Measurements from ENCODE around the gene PRDM10.

PRDM10 gene

DNA sequence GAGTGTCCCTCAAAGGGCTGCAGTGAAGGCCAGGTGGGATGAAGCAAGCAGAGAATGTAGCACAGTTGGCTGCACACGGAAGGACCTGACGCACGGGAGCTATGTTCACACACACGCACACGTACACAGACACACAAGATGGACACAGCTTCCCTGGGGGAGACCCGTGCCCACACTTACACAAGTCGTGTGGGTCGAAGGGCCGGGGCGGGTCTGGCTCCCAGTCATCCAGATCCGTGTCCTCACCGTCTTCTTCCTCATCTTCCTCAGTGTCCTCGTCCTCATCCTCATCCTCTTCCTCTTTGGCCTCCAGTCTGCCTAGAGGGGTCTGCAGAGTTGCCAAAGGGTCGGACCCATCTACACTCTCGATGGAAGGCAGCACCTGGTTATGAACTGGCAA is 55.7 kb downstream of the PRDM10 start:
- DNase-seq (ENCODE audit: low spot score), result no peak

DNA sequence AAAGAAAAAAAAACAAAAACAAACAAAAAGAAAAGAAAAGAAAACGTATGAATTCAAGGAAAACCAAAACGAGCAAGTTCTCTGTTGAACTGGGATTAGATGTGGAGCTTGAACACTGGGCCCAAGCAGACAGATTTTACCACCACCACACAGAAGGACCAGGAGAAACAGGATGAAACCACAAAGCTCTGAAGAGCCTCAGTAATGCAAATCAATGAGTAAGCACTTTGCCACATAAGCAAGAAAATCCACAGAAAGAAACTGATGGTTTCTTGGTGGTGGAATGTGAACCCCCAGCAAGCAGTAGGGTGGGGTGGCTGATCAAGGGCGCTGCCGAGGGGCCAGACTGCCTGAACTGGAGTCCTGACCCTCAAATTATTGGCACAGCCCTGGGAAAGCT is 56.4 kb downstream of the PRDM10 start:
- DNase-seq (ENCODE audit: low spot score), result no peak

DNA sequence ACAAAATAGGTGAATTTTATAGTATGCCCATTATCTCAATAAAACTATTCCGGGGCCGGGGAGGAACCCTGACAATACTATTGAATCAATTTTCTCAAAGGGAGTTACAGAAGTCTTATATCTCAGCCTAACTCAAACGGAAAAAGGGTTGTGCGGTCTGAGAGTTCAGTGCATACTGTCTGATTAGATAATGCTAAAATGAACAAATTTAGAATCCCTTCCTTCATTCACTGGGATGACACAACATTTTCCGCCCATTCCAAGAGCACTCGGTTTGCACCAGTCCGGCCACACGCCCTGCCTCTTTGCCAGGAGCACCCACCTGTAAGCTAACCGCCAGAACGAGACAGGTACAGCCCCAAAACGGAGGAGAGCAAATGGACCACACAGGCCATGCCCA is 57.3 kb downstream of the PRDM10 start:
- DNase-seq (ENCODE audit: low spot score), result no peak

DNA sequence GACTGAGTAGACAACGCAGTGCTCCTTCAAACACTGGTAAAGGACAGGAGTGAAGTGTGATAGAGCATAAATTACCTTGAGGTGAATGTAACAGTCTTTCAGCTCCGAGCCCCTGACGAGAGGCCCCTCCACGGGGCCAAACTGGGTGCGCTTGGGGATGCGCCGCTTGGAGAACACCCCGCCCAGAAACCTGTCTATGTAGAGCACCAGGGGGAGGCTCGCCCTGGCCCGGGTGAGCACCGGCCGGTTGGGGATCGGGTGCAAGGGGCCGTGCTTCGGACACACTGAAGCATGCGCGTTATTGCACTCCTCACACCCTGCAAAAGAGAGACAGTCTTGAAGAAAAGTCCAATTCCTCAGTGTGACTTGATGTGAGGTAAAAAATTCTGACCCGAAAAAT is 57.9 kb downstream of the PRDM10 start:
- no peak for DNase-seq (ENCODE audit: low spot score)

GRCh38 chr11:129943036-129943435 is 59.6 kb downstream of the PRDM10 start:
- no peak for DNase-seq (ENCODE audit: low spot score)

DNA sequence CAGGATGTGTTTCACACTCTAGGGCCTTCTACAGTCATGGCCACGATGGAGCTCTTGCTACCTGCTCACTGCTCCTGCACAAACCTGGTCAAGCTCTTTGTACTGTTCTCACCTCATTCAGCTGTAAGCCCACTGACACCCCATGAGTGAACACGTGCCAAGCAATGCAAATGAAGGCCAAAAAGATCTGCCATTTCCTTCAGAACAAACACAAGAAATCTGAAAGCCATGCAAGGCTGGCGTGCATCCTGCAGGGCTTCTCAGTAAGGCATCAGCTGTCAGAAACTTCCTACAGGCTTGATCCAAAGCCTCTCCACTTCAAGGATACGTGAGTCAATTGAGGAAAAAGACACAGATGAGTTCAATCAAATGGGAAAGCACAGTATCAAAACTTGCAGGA is 63.1 kb downstream of the PRDM10 start:
- no peak for DNase-seq (ENCODE audit: low spot score)

DNA sequence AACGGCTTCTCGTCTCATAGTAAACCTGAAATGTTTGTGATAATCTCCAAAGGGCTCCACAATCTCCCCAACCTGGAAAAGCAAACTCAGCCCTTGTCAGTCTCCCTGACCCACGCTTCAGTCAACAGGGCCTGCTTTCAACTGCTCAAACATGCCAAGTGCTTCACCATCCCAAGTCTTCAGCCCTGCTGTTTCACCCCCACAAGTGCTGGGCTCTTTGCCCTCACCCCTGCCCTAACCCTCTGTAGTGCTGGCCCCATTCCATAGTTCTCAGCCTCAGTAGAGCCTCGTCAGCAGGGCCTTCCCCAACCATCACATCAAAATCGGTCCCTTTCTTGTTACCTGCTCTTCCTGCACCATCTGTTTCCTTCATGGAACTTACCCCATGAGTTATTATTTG is 63.9 kb downstream of the PRDM10 start:
- DNase-seq (ENCODE audit: low spot score), result no peak

DNA sequence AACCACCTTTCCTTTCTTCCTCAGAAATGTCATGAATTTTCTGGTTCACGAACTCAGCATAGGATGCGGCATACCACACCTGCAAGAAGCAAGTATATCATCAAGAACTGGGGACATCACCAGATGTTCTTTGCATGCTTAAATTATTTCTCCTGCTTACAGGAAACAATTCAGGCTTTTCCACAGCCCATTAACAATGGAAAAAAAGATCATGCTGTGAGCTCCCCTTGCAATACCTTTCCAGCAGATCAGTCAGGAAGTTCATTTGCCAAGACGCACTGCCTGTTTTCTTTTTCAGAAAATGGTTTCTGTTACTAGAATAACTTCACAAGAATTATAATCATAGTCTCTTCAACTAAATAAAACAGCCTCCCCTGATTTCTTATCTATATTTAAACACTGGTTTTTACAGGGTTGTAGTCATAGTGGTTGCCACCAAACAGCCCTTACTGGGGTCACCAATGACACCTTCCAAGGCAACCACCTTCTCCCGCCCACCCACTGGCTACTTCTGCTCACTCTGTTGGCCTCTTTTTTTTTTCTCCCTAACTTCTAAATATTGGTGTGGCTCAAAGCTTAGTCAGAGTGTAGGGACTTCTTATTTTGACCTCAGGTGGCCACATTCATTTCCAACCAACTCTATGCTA is 64.9 kb downstream of the PRDM10 start:
- DNase-seq (ENCODE audit: low spot score), result no peak

DNA sequence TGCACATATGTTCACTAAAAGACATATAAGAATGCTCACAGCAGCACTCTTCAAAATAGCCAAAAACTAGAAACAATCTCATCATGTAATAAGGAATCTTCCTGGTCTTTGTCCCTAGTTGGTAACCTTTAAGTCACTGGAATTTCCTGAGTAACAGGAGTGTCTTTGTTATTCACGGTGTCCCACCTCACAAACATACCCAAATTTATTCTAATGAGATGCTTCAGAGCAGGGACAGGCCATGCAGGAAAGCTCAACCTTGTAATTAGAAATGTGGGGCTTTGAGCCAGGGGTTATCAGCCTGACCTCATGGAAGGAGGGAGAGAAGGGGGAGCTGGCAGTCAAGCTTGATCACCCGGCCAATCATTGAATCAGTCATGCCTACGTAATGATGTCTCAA is 66.9 kb downstream of the PRDM10 start:
- DNase-seq (ENCODE audit: low spot score), result no peak

GRCh38 chr11:129933891-129934290 is 68.7 kb downstream of the PRDM10 start:
- DNase-seq (ENCODE audit: low spot score), result no peak

DNA sequence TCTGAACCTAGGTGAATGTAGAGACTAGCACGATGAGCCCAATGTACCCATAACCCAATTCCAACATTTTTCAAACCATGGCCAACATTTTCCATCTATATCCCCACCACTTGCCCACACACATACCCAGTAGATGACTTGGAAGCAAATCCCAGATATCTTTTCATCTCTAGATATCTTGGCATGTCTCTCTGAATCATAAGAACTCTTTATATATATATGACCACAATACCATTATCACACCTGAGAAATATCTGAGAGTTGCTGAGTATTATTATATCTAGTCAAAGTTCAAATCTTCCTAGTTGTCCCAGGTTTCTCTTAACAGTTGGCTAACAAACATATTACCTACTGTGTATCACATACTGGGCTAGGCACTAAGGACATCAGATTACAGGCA is 69.4 kb downstream of the PRDM10 start:
- no peak for DNase-seq (ENCODE audit: low spot score)

DNA sequence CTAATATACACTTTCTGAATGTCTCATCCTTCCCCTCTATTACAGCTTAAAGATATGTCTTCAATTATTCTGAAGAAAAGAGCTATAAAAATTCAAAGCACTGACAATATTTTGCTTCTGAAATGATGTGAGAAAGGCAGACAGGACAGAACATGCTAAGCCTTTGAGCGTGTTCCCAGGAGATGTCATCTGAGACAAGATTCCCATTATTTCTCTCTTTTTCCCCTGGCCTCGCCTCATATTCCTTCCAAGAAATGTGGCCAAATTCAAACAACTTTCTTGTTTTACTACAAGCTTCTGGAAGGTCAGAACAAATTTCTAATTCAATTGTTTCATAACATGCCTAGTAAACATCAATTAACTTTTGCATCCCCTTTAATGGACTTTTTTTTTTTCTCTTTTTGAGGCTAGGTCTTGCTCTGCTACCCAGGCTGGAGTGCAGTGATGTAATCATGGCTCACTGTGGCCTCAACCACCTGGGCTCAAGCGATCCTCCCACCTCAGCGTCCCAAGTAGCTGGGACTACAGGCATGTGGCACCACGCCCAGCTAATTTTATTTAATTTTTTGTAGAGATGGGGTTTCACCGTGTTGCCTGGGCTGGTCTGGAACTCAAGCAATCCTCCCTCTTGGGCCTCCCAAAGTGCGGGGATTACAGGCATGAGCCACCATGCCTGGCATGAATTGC is 70.1 kb downstream of the PRDM10 start:
- no peak for DNase-seq (ENCODE audit: low spot score)

- no peak for DNase-seq (ENCODE audit: low spot score)
These were observed 71.9 kb downstream of the PRDM10 start for GRCh38 chr11:129930743-129931142.

- DNase-seq (ENCODE audit: low spot score), result no peak
These were observed 72.3 kb downstream of the PRDM10 start for GRCh38 chr11:129930296-129930695.

GRCh38 chr11:129929721-129930120 is 72.9 kb downstream of the PRDM10 start:
- DNase-seq (ENCODE audit: low spot score), result no peak

DNA sequence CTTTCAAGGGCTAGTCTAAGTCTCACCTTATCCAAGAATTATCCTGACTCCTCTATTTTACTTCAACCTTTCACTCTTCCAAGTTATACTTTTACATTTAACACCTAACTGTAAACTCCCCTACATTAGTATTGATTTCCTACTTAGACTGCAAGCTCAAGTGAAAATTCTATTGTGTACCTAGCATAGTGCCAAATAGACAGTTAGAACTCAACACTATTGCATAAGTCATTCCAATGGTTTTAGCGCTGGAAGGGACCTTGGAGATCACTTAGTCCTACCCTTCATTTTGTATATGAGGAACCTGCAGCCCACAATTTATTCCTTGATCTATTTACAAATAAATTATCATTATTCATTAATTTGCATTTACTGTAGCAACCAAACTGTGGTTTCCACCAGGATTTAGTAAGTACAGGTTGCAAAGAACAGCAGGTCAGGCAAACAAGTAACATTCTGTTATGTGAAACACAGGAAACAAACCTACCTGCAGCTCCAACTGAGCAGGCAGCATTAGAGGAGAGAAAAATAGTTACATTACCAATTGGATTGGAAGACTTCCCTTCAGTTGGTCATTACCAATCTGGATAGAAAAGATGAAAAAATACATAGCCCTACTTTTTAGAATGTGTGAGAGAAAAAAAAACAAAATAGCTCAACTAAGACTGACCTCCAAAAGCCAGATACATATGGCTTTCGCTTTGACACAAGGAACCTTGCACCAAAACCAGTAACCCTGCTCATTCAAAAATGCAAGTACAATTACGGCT is 73.5 kb downstream of the PRDM10 start:
- no peak for DNase-seq (ENCODE audit: low spot score)

- DNase-seq (ENCODE audit: low spot score), result no peak
These were observed 80.0 kb downstream of the PRDM10 start for GRCh38 chr11:129922674-129923073.

DNA sequence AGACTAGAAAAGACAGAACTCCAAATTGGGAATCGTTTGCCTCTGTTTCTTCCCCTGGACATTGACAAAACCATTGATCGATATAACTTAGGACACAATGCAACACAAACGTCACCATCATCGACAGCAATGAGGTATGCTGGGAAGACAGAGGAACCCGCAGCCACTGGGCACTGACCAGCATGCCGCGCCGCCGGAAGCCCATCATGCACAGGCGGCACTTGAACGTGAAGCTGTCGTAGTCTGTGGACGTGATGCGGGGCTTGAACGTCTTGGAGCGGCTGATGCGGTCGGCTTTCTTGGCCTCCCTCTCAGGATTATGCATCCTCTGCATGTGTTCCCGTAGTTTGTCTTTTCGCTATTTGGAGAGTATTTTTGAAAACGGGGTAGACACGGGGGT is 84.3 kb downstream of the PRDM10 start:
- DNase-seq (ENCODE audit: low spot score), result no peak

GRCh38 chr11:129917231-129917630 is 85.4 kb downstream of the PRDM10 start:
- DNase-seq (ENCODE audit: low spot score), result no peak

DNA sequence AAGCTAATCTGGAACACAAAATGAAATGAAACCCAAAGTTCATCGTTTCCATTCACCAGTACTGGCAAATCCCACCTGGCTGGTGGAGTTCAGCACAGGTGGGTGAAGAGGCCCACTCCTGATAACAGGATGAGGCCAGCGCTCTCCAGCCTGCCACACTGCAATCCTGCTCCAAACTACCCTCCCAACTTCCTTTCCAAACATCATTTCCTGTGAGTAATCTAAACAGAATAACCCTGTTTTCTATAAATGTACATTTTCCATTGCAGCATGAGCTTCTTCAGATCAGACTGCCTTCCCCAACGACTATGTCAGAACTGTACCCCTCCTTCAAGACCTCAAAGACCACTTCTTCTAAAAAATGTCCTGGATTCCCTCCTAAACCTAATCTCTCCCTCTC is 91.3 kb downstream of the PRDM10 start:
- no peak for DNase-seq (ENCODE audit: low spot score)

GRCh38 chr11:129910360-129910759 is 92.3 kb downstream of the PRDM10 start:
- no peak for DNase-seq (ENCODE audit: low spot score)

DNA sequence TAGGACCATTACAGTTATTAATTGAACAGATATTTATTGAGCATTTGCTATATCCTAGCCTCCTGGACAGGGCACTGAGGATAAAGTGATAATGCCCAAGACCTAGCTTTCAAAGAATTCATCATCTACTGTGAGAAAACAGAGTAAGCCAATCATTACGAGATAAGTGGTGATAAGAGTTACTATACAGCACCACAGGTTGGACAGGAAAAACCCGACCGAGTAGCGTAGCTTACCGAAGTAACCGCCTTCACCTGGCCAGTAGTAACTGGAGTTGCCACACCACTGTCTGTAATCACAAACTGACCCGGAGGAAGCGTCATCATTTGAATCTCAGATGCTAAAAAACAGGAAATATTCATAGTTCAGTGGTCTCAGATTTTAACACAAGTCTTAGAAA is 97.2 kb downstream of the PRDM10 start:
- DNase-seq (ENCODE audit: low spot score), result no peak

DNA sequence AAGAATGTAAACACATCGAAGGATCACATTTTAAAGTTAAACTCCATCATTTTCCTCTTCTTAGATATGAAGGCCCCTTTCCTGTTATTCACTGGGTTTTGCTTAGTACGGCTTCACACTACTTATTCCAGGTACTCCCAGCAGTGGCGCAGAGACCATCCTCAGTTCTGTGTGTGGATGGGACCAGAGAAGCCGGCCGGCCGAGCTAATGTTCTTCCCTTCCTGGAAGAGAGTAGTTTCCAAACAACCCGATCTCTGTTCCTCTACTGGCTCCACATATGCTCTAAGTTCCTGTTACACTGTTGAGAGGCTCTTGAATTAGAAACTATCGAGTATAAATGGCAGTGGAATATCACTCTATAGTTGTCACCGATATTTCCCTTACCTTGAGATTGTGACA is 106.6 kb downstream of the PRDM10 start:
- DNase-seq (ENCODE audit: low spot score), result no peak

Data from CD4-positive, alpha-beta T cell treated with Interleukin-15 for 4 hours (primary cell).